Stomach (tissue), 4 donors: ENCODE data around the gene SHOC2.

Source experiments
- EP300 ChIP-seq: sonication (generic); formaldehyde crosslinking; IDR thresholded peaks from one replicate; pipeline ENCODE4 v1.6.1; 2017; ENCODE audit warnings: antibody characterized with exemption
- POLR2A ChIP-seq, 4 donors: fragments of 450-650 bp; IDR thresholded peaks; one replicate each; pipeline ENCODE4 v1.6.1; 2016; ENCODE audit warnings: antibody characterized with exemption in 4 of 4, control low read depth in 2 of 4, mild to moderate bottlenecking in 1 of 4, moderate library complexity in 1 of 4
- POLR2AphosphoS5 ChIP-seq, 3 donors: sonication (generic); formaldehyde crosslinking; IDR thresholded peaks; one replicate each; pipeline ENCODE4 v1.6.1; 2016; ENCODE audit warnings: antibody characterized with exemption in 3 of 3
- TF ChIP-seq, protein P1 (sequence below), 7 experiments: fragments of 450-650 bp in 4 of 7; fragments of 200-600 bp in 3 of 7; sonication (generic) in 3 of 7; IDR thresholded peaks; one replicate each; pipeline ENCODE4 v1.5.1; 2016 to 2019; ENCODE audit warnings: antibody characterized with exemption in 7 of 7, control low read depth in 2 of 7, mild to moderate bottlenecking in 1 of 7

DNA sequence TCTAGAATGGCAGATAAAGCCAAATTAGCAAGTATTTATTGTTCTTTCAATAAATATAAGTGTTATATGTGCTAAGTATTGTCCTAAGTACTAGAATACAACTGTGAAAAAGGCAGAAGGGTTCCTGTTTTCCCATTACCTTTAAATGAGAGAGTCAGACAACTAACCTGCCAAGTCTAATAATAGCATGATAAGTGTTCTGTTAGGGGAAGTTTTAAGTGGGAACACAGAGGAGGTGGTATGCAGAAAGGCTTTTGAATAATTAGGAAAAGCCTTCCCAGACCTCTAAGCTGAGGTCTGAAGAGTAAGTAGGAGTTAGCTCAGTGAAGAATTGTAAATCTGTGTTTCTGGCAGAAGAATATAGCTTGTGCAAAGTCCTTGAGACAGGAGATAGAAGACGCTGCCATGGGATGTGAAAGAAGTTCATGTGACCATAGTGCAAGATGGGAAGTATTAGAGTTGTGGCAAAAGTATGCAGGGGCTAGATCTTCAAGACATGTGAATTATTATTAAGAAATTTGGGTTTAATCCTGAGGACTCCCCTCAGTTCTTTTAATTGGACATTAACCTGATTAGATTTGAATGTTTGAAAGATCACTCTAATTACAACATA is 12.5 kb downstream of the SHOC2 start:
- TF ChIP-seq, protein P1, sequence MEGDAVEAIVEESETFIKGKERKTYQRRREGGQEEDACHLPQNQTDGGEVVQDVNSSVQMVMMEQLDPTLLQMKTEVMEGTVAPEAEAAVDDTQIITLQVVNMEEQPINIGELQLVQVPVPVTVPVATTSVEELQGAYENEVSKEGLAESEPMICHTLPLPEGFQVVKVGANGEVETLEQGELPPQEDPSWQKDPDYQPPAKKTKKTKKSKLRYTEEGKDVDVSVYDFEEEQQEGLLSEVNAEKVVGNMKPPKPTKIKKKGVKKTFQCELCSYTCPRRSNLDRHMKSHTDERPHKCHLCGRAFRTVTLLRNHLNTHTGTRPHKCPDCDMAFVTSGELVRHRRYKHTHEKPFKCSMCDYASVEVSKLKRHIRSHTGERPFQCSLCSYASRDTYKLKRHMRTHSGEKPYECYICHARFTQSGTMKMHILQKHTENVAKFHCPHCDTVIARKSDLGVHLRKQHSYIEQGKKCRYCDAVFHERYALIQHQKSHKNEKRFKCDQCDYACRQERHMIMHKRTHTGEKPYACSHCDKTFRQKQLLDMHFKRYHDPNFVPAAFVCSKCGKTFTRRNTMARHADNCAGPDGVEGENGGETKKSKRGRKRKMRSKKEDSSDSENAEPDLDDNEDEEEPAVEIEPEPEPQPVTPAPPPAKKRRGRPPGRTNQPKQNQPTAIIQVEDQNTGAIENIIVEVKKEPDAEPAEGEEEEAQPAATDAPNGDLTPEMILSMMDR (IDR thresholded peaks at IDR 0.05): no peak
- TF ChIP-seq EP300: no peak
- no peak for TF ChIP-seq POLR2A (IDR thresholded peaks at IDR 0.05)
- TF ChIP-seq POLR2AphosphoS5 (IDR thresholded peaks at IDR 0.05): no peak
